Left cardiac atrium (tissue), 4 donors: Measurements from ENCODE around the gene CFAP74. TPM values are rescaled to one million over a fixed set of nuclear protein-coding genes. Genes with fewer than 3 reads are reported as not detected.
"Not testable (repeated sequence)": the region's sequence is repeated elsewhere in the genome, so short reads cannot be mapped to it uniquely, and the experiment has no call there.

ENCODE experiments used
- ATAC-seq, 2 donors: fragments of 200-7000 bp; cut with Tn5 transposase; one replicate each; pipeline ENCODE4 v1.9.1; 2020; ENCODE audit warnings: mild to moderate bottlenecking in 2 of 2, moderate library complexity in 2 of 2
- DNase-seq: peaks from one replicate; pipeline ENCODE4 v3.0.0-alpha.2; 2020
- intact Hi-C, 2 donors: fragments of 100-400 bp; cut with DNase I; formaldehyde crosslinking; loops; one replicate each; pipeline versions ENCODE4 v1.14.1 to v1.15.1; 2022 to 2023
- total RNA-seq, 2 donors: library from RNA; stranded (reverse); fragmentation: NEBNext Ultra II Directional; extraction: Animal tissue kit (Norgen Biotek cat#: 25700); gene quantifications; one replicate each; pipeline ENCODE4 v1.2.1, GENCODE V29; 2021
- donor health status: DM: no; HTN: yes; CAD: no.
- donor health status: DM: no; HTN: yes; CAD: no; lungs with severe emphysema.
- donor health status: DM: yes; HTN: yes; CAD: no.
- donor health status: Dilated cardiomyopathy.

CFAP74 gene
- total RNA-seq, 2 donors from 2014 or later, result not detected

- ATAC-seq, result no peak
- no peak for DNase-seq
- intact Hi-C loops, result no loop called here
These were observed 3.2 kb downstream of the CFAP74 start for GRCh38 chr1:2000432-2000831.

GRCh38 chr1:1997576-1997975 lies 6.0 kb downstream of the CFAP74 start:
- DNase-seq (no peak), ATAC-seq (no peak)
- intact Hi-C loops, result no loop called here

- ATAC-seq, result no peak
- intact Hi-C loops, result no loop called here
These were observed 7.4 kb downstream of the CFAP74 start for GRCh38 chr1:1996207-1996651.

GRCh38 chr1:1994536-1994935 lies 9.1 kb downstream of the CFAP74 start:
- no peak for DNase-seq
- ATAC-seq, result no peak
- intact Hi-C loops, result no loop called here

More at GRCh38 chr1:1996207-1996651, 7.4 kb downstream of the CFAP74 start:
- no peak for DNase-seq

- ATAC-seq (peak; percentile 68 to 72), DNase-seq (peak; percentile 52)
- intact Hi-C loops, result no loop called here
These were observed 13.4 kb downstream of the CFAP74 start for GRCh38 chr1:1990222-1990621.

- intact Hi-C loops, result no loop called here
- DNase-seq, result no peak
- ATAC-seq, result peak; percentile 32 to 54
These were observed 13.8 kb downstream of the CFAP74 start for GRCh38 chr1:1989789-1990188.

GRCh38 chr1:1989102-1989542 lies 14.5 kb downstream of the CFAP74 start:
- intact Hi-C loops, result no loop called here
- DNase-seq, result peak; percentile 57
- peak; percentile 23 to 67 for ATAC-seq

GRCh38 chr1:1988061-1988945 lies 15.3 kb downstream of the CFAP74 start:
- ATAC-seq (no peak), DNase-seq (no peak)
- intact Hi-C loops, result no loop called here

- ATAC-seq (no peak), DNase-seq (no peak)
- intact Hi-C loops, result no loop called here
These were observed 16.5 kb downstream of the CFAP74 start for GRCh38 chr1:1987142-1987510.

GRCh38 chr1:1986451-1987141 lies 17.0 kb downstream of the CFAP74 start:
- intact Hi-C loops, result no loop called here
- DNase-seq (no peak), ATAC-seq (peak in 1 of 2 donors; percentile 58)

- ATAC-seq, result no peak
- intact Hi-C loops, result no loop called here
- no peak for DNase-seq
These were observed 18.1 kb downstream of the CFAP74 start for GRCh38 chr1:1985375-1986050.

- DNase-seq, result no peak
- peak in 1 of 2 donors; percentile 9 for ATAC-seq
- intact Hi-C loops, result no loop called here
These were observed 19.0 kb downstream of the CFAP74 start for GRCh38 chr1:1984560-1985070.

GRCh38 chr1:1982379-1983232 lies 21.0 kb downstream of the CFAP74 start:
- ATAC-seq, result no peak
- DNase-seq, result no peak
- intact Hi-C loops, result no loop called here

GRCh38 chr1:1981631-1982327 lies 21.8 kb downstream of the CFAP74 start:
- DNase-seq, intact Hi-C loops, ATAC-seq: not testable (repeated sequence)

GRCh38 chr1:1981142-1981500 lies 22.5 kb downstream of the CFAP74 start:
- ATAC-seq (no peak), DNase-seq (no peak)
- intact Hi-C loops, result no loop called here

- DNase-seq, result no peak
- ATAC-seq, result no peak
- intact Hi-C loops, result no loop called here
These were observed 23.0 kb downstream of the CFAP74 start for GRCh38 chr1:1980467-1981141.

GRCh38 chr1:1979482-1980165 lies 24.0 kb downstream of the CFAP74 start:
- intact Hi-C loops, result no loop called here
- no peak for DNase-seq
- ATAC-seq, result no peak
